22Rv1 (cell line): ENCODE data around the gene LUC7L2.
"Not testable (repeated sequence)": the region's sequence is repeated elsewhere in the genome, so short reads cannot be mapped to it uniquely, and the experiment has no call there.

Experiments
- H3K27ac ChIP-seq: fragments of 450-650 bp; 2 replicates; pipeline ENCODE4 v1.5.1; 2017
- CTCF ChIP-seq: fragments of 450-650 bp; IDR thresholded peaks from 2 replicates; pipeline ENCODE4 v1.5.1; 2017; ENCODE audit warnings: mild to moderate bottlenecking
- ZFX ChIP-seq: fragments of 450-650 bp; IDR thresholded peaks from 2 replicates; pipeline ENCODE4 v1.6.1; 2017; ENCODE audit warnings: antibody characterized with exemption, borderline replicate concordance

Gene LUC7L2

GRCh38 chr7:139359366-139360209 lies at the start of gene LUC7L2:
TSS of gene LUC7L2 (plus strand) at chr7:139359894. CDS start at chr7:139360262, 368 bp downstream.
- peak within 1 kb of the TSS; percentile 99 for H3K27ac ChIP-seq
- TF ChIP-seq CTCF (peak; percentile 23; the same call in 1 of the 2 replicates), ZFX (no peak)

- TF ChIP-seq ZFX (no peak), CTCF (no peak)
These were observed 41.7 kb upstream of the LUC7L2 start for GRCh38 chr7:139317939-139318505.

GRCh38 chr7:139321071-139321745 lies 38.5 kb upstream of the LUC7L2 start:
- TF ChIP-seq ZFX (no peak), CTCF (peak; percentile 49)
- H3K27ac ChIP-seq: no peak overlapping the region

More at GRCh38 chr7:139317939-139318505, 41.7 kb upstream of the LUC7L2 start:
- peak overlapping the region; percentile 75 for H3K27ac ChIP-seq

- not testable (repeated sequence) for H3K27ac ChIP-seq
These were observed 35.0 kb upstream of the LUC7L2 start for GRCh38 chr7:139324709-139325108.

- TF ChIP-seq ZFX (no peak), CTCF (no peak)
- no peak overlapping the region for H3K27ac ChIP-seq
These were observed 31.3 kb upstream of the LUC7L2 start for GRCh38 chr7:139328375-139328774.

GRCh38 chr7:139329119-139329518 lies 30.6 kb upstream of the LUC7L2 start:
- H3K27ac ChIP-seq: no peak overlapping the region
- TF ChIP-seq CTCF: no peak
- TF ChIP-seq ZFX: no peak

GRCh38 chr7:139330333-139331030 lies 29.2 kb upstream of the LUC7L2 start:
- no peak overlapping the region for H3K27ac ChIP-seq
- TF ChIP-seq ZFX: no peak
- no peak for TF ChIP-seq CTCF
